ENCODE results near the gene RALGAPA2. TPM values are rescaled to one million over a fixed set of nuclear protein-coding genes. Genes with fewer than 3 reads are reported as not detected.

The RALGAPA2 gene
- total RNA-seq, 1 experiment from 2014 or later = 26.3 TPM

GRCh38 chr20:20344476-20344875, 368.0 kb downstream of the RALGAPA2 start:
- no TSS peak for BruUV-seq (replicated peaks)

GRCh38 chr20:20343932-20344331, 368.5 kb downstream of the RALGAPA2 start:
- DNase-seq = no peak
- BruUV-seq (replicated peaks) = no TSS peak
- intact Hi-C loops (cut with micrococcal nuclease; ENCODE audit: unreplicated experiment) = no loop called here
- no peak for TF ChIP-seq CTCF (IDR thresholded peaks at IDR 0.05; ENCODE audit: unreplicated experiment)
- H3K27ac Mint-ChIP-seq (ENCODE audit: unreplicated experiment) = no peak overlapping the region
- no peaks in the 10 kb centered on the region for H3K36me3 Mint-ChIP-seq (ENCODE audit: insufficient read depth, unreplicated experiment)
- no peaks in the 10 kb centered on the region for H3K27me3 Mint-ChIP-seq (ENCODE audit: unreplicated experiment)
- H3K9me3 Mint-ChIP-seq (ENCODE audit: low read depth, unreplicated experiment) = no peaks in the 10 kb centered on the region
- no peaks in the 10 kb centered on the region for H3K4me1 Mint-ChIP-seq (ENCODE audit: low read depth, unreplicated experiment)
- no peak overlapping the region for H3K4me3 Mint-ChIP-seq (ENCODE audit: low read depth, unreplicated experiment)
- CTCF ChIA-PET = no interaction called here

More at GRCh38 chr20:20344476-20344875, 368.0 kb downstream of the RALGAPA2 start:
- TF ChIP-seq CTCF (IDR thresholded peaks at IDR 0.05; ENCODE audit: unreplicated experiment) = no peak
- H3K27me3 Mint-ChIP-seq (ENCODE audit: unreplicated experiment) = no peaks in the 10 kb centered on the region
- no peak overlapping the region for H3K4me3 Mint-ChIP-seq (ENCODE audit: low read depth, unreplicated experiment)
- H3K27ac Mint-ChIP-seq (ENCODE audit: unreplicated experiment) = no peak overlapping the region
- CTCF ChIA-PET = no interaction called here
- intact Hi-C loops (cut with micrococcal nuclease; ENCODE audit: unreplicated experiment) = no loop called here
- no peaks in the 10 kb centered on the region for H3K36me3 Mint-ChIP-seq (ENCODE audit: insufficient read depth, unreplicated experiment)
- H3K9me3 Mint-ChIP-seq (ENCODE audit: low read depth, unreplicated experiment) = no peaks in the 10 kb centered on the region
- no peak for DNase-seq
- no peaks in the 10 kb centered on the region for H3K4me1 Mint-ChIP-seq (ENCODE audit: low read depth, unreplicated experiment)

Data from Calu3 (cell line).